Skeletal muscle tissue (tissue), 4 donors: ENCODE measurements around the gene SMTNL1. TPM values are rescaled to one million over a fixed set of nuclear protein-coding genes. Genes with fewer than 3 reads are reported as not detected.
"Not testable (repeated sequence)": the region's sequence is repeated elsewhere in the genome, so short reads cannot be mapped to it uniquely, and the experiment has no call there.

Experiments
- H3K27ac ChIP-seq: one replicate; pipeline ENCODE4 v1.7.0; 2013; ENCODE audit warnings: mild to moderate bottlenecking, low read depth, low read length, inconsistent platforms
- H3K27me3 ChIP-seq, 3 donors: one replicate each; pipeline ENCODE4 v1.7.0; 2013; ENCODE audit warnings: low read length in 3 of 3; ENCODE audit not compliant: control insufficient read depth in 3 of 3, insufficient read depth in 3 of 3
- H3K36me3 ChIP-seq, 3 donors: one replicate each; pipeline ENCODE4 v1.7.0; 2013; ENCODE audit warnings: low read length in 3 of 3; ENCODE audit not compliant: control insufficient read depth in 3 of 3, insufficient read depth in 3 of 3
- H3K4me1 ChIP-seq, 3 donors: one replicate each; pipeline ENCODE4 v1.7.0; 2013; ENCODE audit warnings: low read length in 3 of 3, mild to moderate bottlenecking in 3 of 3; ENCODE audit not compliant: control insufficient read depth in 3 of 3, insufficient read depth in 3 of 3
- H3K4me3 ChIP-seq, 3 donors: one replicate each; pipeline ENCODE4 v1.7.0; 2013; ENCODE audit warnings: low read length in 3 of 3
- H3K9ac ChIP-seq, 3 donors: one replicate each; pipeline ENCODE4 v1.7.0; 2013; ENCODE audit warnings: low read length in 3 of 3, mild to moderate bottlenecking in 3 of 3, moderate library complexity in 2 of 3, low read depth in 1 of 3
- H3K9me3 ChIP-seq, 3 donors: one replicate each; pipeline ENCODE4 v1.7.0; 2013; ENCODE audit warnings: low read length in 3 of 3; ENCODE audit not compliant: control insufficient read depth in 3 of 3
- total RNA-seq: library from RNA; depleted of rRNA; stranded (reverse); fragments of >200 nt; gene quantifications from one replicate; pipeline ENCODE4 v1.2.3, GENCODE V29; 2014
- donor health status: Osteomylitis.

Gene SMTNL1
- total RNA-seq, 1 donor from 2014 or later, result 69.9 TPM

GRCh38 chr11:57521116-57521515 is 16.3 kb upstream of the SMTNL1 start:
- Histone ChIP-seq H3K36me3 (peaks cover 0 to 3% (median 0%) of the 10 kb centered on the region in 3 donors), H3K27me3 (no peaks in the 10 kb centered on the region), H3K9me3 (no peaks in the 10 kb centered on the region), H3K4me3 (no peak overlapping the region), H3K4me1 (peaks cover 0 to 2% (median 0%) of the 10 kb centered on the region in 3 donors), H3K9ac (no peak overlapping the region), H3K27ac (no peak overlapping the region)

DNA sequence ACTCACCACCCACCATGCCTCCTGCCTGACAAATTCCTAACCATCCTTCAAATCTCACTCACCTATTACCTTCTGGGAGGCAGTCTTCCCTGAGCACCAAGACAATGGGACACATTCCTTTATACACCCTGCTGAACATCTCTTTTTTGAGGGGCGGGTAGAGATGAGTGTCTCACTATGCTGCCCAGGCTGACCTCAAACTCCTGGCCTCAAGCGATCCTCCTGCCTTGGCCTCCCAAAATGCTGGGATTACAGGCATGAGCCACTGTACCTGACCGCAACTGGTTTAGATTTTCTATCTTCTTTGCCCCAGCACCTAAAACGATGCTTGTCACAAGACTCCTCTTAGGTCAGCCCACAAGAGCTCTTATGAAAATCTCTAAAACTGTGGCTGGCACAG is 14.0 kb upstream of the SMTNL1 start:
- Histone ChIP-seq H3K9me3 (no peaks in the 10 kb centered on the region), H3K27ac (no peak overlapping the region), H3K9ac (no peak overlapping the region), H3K4me3 (no peak overlapping the region), H3K4me1 (peaks cover 0 to 2% (median 0%) of the 10 kb centered on the region in 3 donors), H3K36me3 (peaks cover 0 to 9% (median 3%) of the 10 kb centered on the region in 3 donors), H3K27me3 (no peaks in the 10 kb centered on the region)

DNA sequence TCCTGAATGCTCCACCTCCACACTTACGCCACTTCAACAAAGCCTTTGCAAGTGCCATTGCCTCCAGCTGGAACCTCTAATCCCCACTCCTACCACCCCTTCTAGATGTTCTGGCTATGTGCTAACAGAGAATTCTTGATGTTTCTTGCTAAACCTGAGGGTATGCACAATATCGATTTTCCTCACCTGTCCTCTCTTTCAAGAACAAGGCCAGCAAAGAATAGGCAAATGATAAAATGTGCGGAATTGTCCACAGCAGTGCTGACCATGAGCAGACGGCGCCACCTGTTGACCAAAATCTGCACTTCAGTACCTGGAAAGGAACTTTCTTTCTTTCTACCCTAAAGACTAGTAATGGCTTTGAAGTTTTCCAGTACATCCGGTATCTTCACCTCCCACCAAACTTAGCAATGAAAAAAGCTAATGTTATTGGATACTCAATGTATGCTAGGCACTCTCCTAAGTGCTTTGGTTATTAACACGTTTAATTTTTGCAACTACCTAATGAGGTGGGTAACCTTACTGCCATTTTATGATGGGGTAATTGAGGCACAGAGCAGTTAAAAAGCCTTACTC is 10.3 kb upstream of the SMTNL1 start:
- Histone ChIP-seq H3K27ac (no peak overlapping the region), H3K4me3 (no peak overlapping the region)

DNA sequence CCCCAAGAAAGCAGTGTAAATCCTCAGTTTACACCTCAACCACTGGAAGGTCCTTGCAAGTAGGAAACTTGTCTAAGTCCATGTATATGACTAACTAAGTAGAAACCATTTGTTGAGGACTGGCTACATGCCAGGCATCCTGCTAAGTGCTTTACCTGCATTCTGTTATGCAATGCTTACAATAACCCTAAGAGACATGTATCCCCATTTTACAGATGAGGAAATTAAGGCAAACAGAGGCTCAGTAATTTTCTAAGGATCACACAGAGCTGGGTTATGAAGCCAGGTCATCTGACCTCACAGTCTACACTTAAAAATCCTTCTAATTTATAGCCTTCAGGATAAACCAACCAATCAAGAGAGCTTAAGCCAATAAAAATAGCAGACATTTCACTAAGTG is 8.4 kb upstream of the SMTNL1 start:
- Histone ChIP-seq H3K36me3 (peaks cover 6 to 14% (median 10%) of the 10 kb centered on the region in 3 donors), H3K27me3 (no peaks in the 10 kb centered on the region), H3K9ac (no peak overlapping the region), H3K9me3 (no peaks in the 10 kb centered on the region), H3K27ac (no peak overlapping the region), H3K4me3 (no peak overlapping the region), H3K4me1 (peaks cover 7 to 13% (median 12%) of the 10 kb centered on the region in 3 donors)

More for the DNA sequence above, 10.3 kb upstream of the SMTNL1 start:
- Histone ChIP-seq H3K27me3 (no peaks in the 10 kb centered on the region), H3K9ac (no peak overlapping the region), H3K9me3 (no peaks in the 10 kb centered on the region), H3K36me3 (peaks cover 6 to 14% (median 10%) of the 10 kb centered on the region in 3 donors), H3K4me1 (peaks cover 7 to 13% (median 12%) of the 10 kb centered on the region in 3 donors)

DNA sequence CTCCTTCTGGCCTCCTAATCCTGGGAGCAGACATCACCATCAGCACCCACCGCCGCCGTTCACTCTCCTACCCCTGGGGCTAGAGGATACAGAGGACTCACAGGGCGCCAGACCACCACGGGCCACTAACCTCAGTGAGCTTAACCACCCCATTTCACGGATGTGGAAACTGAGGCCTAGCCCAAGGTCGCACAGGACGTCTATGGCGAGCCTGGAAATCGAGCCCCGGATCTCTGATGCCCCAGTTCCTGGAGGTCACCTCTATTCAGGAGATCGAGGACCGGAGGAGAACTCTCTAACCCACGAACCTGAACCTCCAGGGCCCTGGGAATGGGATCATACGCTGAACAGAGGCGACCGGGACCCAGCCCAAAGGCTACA is 7.2 kb upstream of the SMTNL1 start:
- H3K36me3 ChIP-seq, result peaks cover 6 to 11% (median 10%) of the 10 kb centered on the region in 3 donors
- peak overlapping the region; percentile 80 to 87 (median 84) for H3K9ac ChIP-seq
- peaks cover 7 to 13% (median 12%) of the 10 kb centered on the region in 3 donors for H3K4me1 ChIP-seq
- peak overlapping the region; percentile 73 for H3K27ac ChIP-seq
- no peaks in the 10 kb centered on the region for H3K27me3 ChIP-seq
- H3K4me3 ChIP-seq, result peak overlapping the region; percentile 90 to 97 (median 96)
- no peaks in the 10 kb centered on the region for H3K9me3 ChIP-seq

GRCh38 chr11:57530596-57531507 is 6.5 kb upstream of the SMTNL1 start, which contains the start of gene TIMM10:
TSS of gene TIMM10 (minus strand) at chr11:57530754. CDS start at chr11:57530189, 565 bp downstream.
- Histone ChIP-seq H3K36me3 (peaks cover 6 to 11% (median 10%) of the 10 kb centered on the region in 3 donors), H3K27me3 (no peaks in the 10 kb centered on the region), H3K4me1 (peaks cover 7 to 13% (median 12%) of the 10 kb centered on the region in 3 donors), H3K27ac (peak within 1 kb of the TSS; percentile 89), H3K9ac (peak within 1 kb of the TSS; percentile 82 to 87 (median 84)), H3K9me3 (no peaks in the 10 kb centered on the region), H3K4me3 (peak within 1 kb of the TSS; percentile 90 to 97 (median 96))

DNA sequence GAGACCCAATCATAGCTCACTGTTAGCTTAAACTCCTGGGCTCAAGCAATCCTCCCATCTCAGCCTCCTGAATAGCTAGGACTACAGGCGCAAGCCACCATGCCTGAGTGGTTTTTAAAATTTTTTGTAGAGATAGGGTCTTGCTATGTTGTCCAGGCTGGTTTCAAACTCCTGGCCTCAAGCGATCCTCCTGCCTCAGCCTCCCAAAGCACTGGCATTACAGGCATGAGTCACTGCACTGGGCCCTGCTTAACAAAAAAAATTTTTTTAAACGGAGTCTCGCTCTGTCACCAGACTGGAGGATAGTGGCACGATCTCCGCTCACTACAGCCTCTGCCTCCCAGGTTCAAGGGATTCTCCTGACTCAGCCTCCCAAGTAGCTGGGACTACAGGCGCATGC is 2.9 kb upstream of the SMTNL1 start:
- H3K4me3 ChIP-seq, H3K9me3 ChIP-seq, H3K27me3 ChIP-seq, H3K36me3 ChIP-seq, H3K9ac ChIP-seq, H3K27ac ChIP-seq: not testable (repeated sequence)
- H3K4me1 ChIP-seq, result peaks cover 15 to 36% (median 18%) of the 10 kb centered on the region in 3 donors

DNA sequence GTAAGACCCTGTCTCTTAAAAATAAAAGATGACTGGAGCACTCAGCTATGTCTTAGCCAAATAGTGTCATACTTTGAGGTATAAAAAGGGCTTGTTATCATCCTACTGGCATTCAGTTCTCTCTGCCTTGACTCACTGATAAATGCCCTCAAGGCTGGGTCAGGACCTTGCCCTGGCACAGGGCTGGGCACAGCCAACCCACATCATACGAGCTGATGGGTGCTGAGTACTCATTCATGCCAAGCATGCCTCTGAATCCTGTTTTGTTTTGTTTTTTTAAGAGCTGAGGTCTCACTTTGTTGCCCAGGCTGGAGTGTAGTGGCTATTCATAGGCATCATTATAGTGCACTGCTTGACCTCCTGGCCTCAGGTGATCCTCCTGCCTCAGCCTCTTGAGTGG is 1.9 kb downstream of the SMTNL1 start:
- Histone ChIP-seq H3K9me3 (no peaks in the 10 kb centered on the region), H3K27ac (peak overlapping the region; percentile 91), H3K36me3 (peaks cover 0 to 15% (median under 1%) of the 10 kb centered on the region in 3 donors), H3K9ac (peak overlapping the region in 2 of 3 donors; percentile 65 to 93), H3K4me1 (peaks cover 17 to 64% (median 42%) of the 10 kb centered on the region in 3 donors), H3K27me3 (no peaks in the 10 kb centered on the region), H3K4me3 (peak overlapping the region in 2 of 3 donors; percentile 56 to 83)

- peak overlapping the region in 1 of 3 donors; percentile 55 for H3K4me3 ChIP-seq
- peak overlapping the region; percentile 91 for H3K27ac ChIP-seq
- H3K4me1 ChIP-seq, result peaks cover 17 to 71% (median 46%) of the 10 kb centered on the region in 3 donors
- no peaks in the 10 kb centered on the region for H3K9me3 ChIP-seq
- peaks cover 0 to 21% (median 2%) of the 10 kb centered on the region in 3 donors for H3K36me3 ChIP-seq
- H3K9ac ChIP-seq, result peak overlapping the region; percentile 41 to 69 (median 47)
- no peaks in the 10 kb centered on the region for H3K27me3 ChIP-seq
Observed at GRCh38 chr11:57541169-57541568, 3.8 kb downstream of the SMTNL1 start.
